GM19193 (cell line): ENCODE data around the gene FOXE3.

Source experiments
- POLR2A ChIP-seq: IDR thresholded peaks from 4 replicates; pipeline ENCODE4 v1.6.1; 2011; ENCODE audit not compliant: insufficient read depth, insufficient read length; ENCODE audit errors: extremely low read depth

Gene FOXE3

GRCh38 chr1:47399138-47399845, 16.8 kb upstream of the FOXE3 start:
- no peak for TF ChIP-seq POLR2A

- TF ChIP-seq POLR2A = no peak
Measured at GRCh38 chr1:47399846-47400155, 16.3 kb upstream of the FOXE3 start.

GRCh38 chr1:47401761-47402160, 14.3 kb upstream of the FOXE3 start:
- TF ChIP-seq POLR2A = no peak

GRCh38 chr1:47402591-47402990, 13.5 kb upstream of the FOXE3 start:
- no peak for TF ChIP-seq POLR2A

- no peak for TF ChIP-seq POLR2A
Measured at GRCh38 chr1:47403321-47403910, 12.7 kb upstream of the FOXE3 start.

GRCh38 chr1:47405697-47406096, 10.4 kb upstream of the FOXE3 start:
- TF ChIP-seq POLR2A = no peak

- no peak for TF ChIP-seq POLR2A
Measured at GRCh38 chr1:47406966-47407365, 9.1 kb upstream of the FOXE3 start.

GRCh38 chr1:47407481-47407880, 8.6 kb upstream of the FOXE3 start:
- no peak for TF ChIP-seq POLR2A

GRCh38 chr1:47409311-47410067, 6.6 kb upstream of the FOXE3 start:
- TF ChIP-seq POLR2A = no peak

- TF ChIP-seq POLR2A = no peak
Measured at GRCh38 chr1:47410068-47410455, 6.0 kb upstream of the FOXE3 start.

GRCh38 chr1:47411436-47411835, 4.6 kb upstream of the FOXE3 start:
- TF ChIP-seq POLR2A = no peak

GRCh38 chr1:47412437-47412836, 3.6 kb upstream of the FOXE3 start:
- no peak for TF ChIP-seq POLR2A

GRCh38 chr1:47416319-47417169, 459 bp downstream of the FOXE3 start:
- no peak for TF ChIP-seq POLR2A

- no peak for TF ChIP-seq POLR2A
Measured at GRCh38 chr1:47417170-47418044, 1.3 kb downstream of the FOXE3 start.
